ENCODE results near the gene NTS.

Gene NTS

DNA sequence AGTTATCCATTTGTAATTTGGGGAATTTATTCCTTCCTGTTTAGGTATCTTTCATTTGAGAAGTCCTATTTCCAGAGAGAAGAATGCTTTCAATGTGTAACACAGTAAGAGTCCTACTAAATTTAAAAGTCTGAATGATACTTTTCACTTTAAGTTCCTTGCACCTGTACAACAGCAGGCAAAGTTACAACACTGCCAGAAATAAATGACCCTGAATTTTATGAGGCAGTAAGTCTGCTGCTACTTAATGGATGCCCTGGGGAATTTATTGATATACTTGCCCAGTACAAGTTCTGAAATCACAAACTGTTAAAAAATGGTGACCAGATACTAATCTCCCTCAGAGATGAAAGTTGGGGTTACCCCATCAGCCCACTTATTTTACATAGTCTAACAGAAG, 53.1 kb downstream of the NTS start:
- DNase-seq, result no peak

All from CD4-positive, alpha-beta T cell treated with Interferon gamma for 1 hour (primary cell).